PC-9 (cell line): ENCODE results near the gene C17orf113. TPM values are rescaled to one million over a fixed set of nuclear protein-coding genes. Genes with fewer than 3 reads are reported as not detected.
"Not testable (repeated sequence)": the region's sequence is repeated elsewhere in the genome, so short reads cannot be mapped to it uniquely, and the experiment has no call there.

Experiments used
- BruUV-seq: library from RNA; stranded (reverse); fragments of 400-500 nt; replicated peaks from 2 replicates; lab custom pipeline; 2021; lab: Mats Ljungman, UMichigan
- CTCF ChIA-PET: fragments of 300-600 bp; sonication (Branson Sonifier 250); formaldehyde crosslinking; loops from one replicate; lab custom pipeline; 2022; ENCODE audit warnings: antibody characterized with exemption; lab: Charles Lee
- POLR2A ChIA-PET: fragments of 300-600 bp; sonication (Branson Sonifier 250); formaldehyde crosslinking; loops from one replicate; lab custom pipeline; 2022; ENCODE audit warnings: antibody characterized with exemption; ENCODE audit not compliant: unreplicated experiment; lab: Charles Lee
- DNase-seq, 2 experiments: peaks; one replicate each; pipeline versions ENCODE4 v3.0.0 to v3.0.0-alpha.2; 2015 to 2022; ENCODE audit warnings: mixed read lengths in 1 of 2
- H2AFZ ChIP-seq: fragments of 200-600 bp; sonication (generic); 2 replicates; pipeline ENCODE4 v1.8.1; 2017; ENCODE audit warnings: antibody characterized with exemption
- H3F3A ChIP-seq: fragments of 200-600 bp; sonication (generic); 2 replicates; pipeline ENCODE4 v1.8.1; 2017; ENCODE audit warnings: antibody characterized with exemption, mild to moderate bottlenecking, low read depth; ENCODE audit not compliant: insufficient read depth
- H3K27ac ChIP-seq: fragments of 200-600 bp; sonication (generic); 2 replicates; pipeline ENCODE4 v1.6.1; 2016; ENCODE audit warnings: mixed run types
- H3K27me3 ChIP-seq: fragments of 200-600 bp; sonication (generic); 2 replicates; pipeline ENCODE4 v1.6.1; 2016; ENCODE audit warnings: low read depth, mixed run types; ENCODE audit not compliant: insufficient read depth
- H3K36me3 ChIP-seq: fragments of 200-600 bp; sonication (generic); 2 replicates; pipeline ENCODE4 v1.6.1; 2016; ENCODE audit warnings: low read depth, mixed run types
- H3K4me1 ChIP-seq: fragments of 200-600 bp; sonication (generic); replicated peaks from 2 replicates; pipeline ENCODE4 v1.6.1; 2016; ENCODE audit warnings: mixed run types; ENCODE audit not compliant: insufficient read depth
- H3K4me2 ChIP-seq: fragments of 200-600 bp; sonication (generic); 2 replicates; pipeline ENCODE4 v1.6.1; 2017; ENCODE audit warnings: mixed run types
- H3K4me3 ChIP-seq: fragments of 200-600 bp; sonication (generic); 2 replicates; pipeline ENCODE4 v1.6.1; 2016; ENCODE audit warnings: mixed run types
- H3K79me2 ChIP-seq: fragments of 200-600 bp; sonication (generic); 2 replicates; pipeline ENCODE4 v1.6.1; 2017; ENCODE audit warnings: low read depth, mixed run types
- H3K9me2 ChIP-seq: fragments of 200-600 bp; sonication (generic); 2 replicates; pipeline ENCODE4 v1.8.1; 2017; ENCODE audit warnings: mild to moderate bottlenecking; ENCODE audit not compliant: insufficient read depth
- H3K9me3 ChIP-seq: fragments of 200-600 bp; sonication (generic); 2 replicates; pipeline ENCODE4 v1.8.1; 2016; ENCODE audit warnings: low read depth; ENCODE audit not compliant: insufficient read depth
- H4K20me1 ChIP-seq: fragments of 200-600 bp; sonication (generic); 2 replicates; pipeline ENCODE4 v1.8.1; 2017; ENCODE audit not compliant: insufficient read depth
- CTCF ChIP-seq: fragments of 200-600 bp; sonication (generic); conservative IDR thresholded peaks from 2 replicates; pipeline ENCODE4 v1.6.1; 2017; ENCODE audit warnings: mixed run types, antibody characterized with exemption, mild to moderate bottlenecking, moderate library complexity
- EZH2 ChIP-seq: fragments of 200-600 bp; sonication (generic); IDR thresholded peaks from 2 replicates; pipeline ENCODE4 v1.8.0; 2017; ENCODE audit warnings: antibody characterized with exemption, low read depth
- intact Hi-C: fragments of 100-400 bp; cut with micrococcal nuclease; formaldehyde crosslinking; loops from one replicate; pipeline ENCODE4 v1.10.0; 2022; ENCODE audit not compliant: unreplicated experiment
- total RNA-seq: library from RNA; stranded (reverse); gene quantifications from 2 replicates; pipeline ENCODE4 v1.2.3, GENCODE V29; 2021

Gene C17orf113
- total RNA-seq, 1 experiment from 2014 or later = 3.4 TPM

GRCh38 chr17:42017866-42018200 lies 32.6 kb downstream of the C17orf113 start:
- H4K20me1 ChIP-seq = peaks cover 26% of the 10 kb centered on the region
- peak overlapping the region; percentile 90 for H3K4me3 ChIP-seq
- H3K27me3 ChIP-seq = no peaks in the 10 kb centered on the region
- ChIA-PET CTCF (interaction anchor here (0.6 to 1.6 kb wide), 4 partner anchors 31 to 243 kb away, joined by 3 to 11 read pairs (median 8); no protein-coding TSS in a partner anchor), POLR2A (interaction anchor here (0.7 to 1.9 kb wide), 5 partner anchors 17 to 370 kb away, joined by 3 to 35 read pairs (median 4); partner anchors contain the start of genes ACLY and STAT3)
- H3K9me2 ChIP-seq = no peaks in the 10 kb centered on the region
- no peak for DNase-seq
- H3K9me3 ChIP-seq = no peaks in the 10 kb centered on the region
- peaks cover 33% of the 10 kb centered on the region for H3F3A ChIP-seq
- TSS peak; percentile 2 for BruUV-seq
- intact Hi-C loops = no loop called here
- H3K36me3 ChIP-seq = no peaks in the 10 kb centered on the region
- peak overlapping the region; percentile 64 for H3K27ac ChIP-seq
- peaks cover 34% of the 10 kb centered on the region for H3K4me1 ChIP-seq
- H2AFZ ChIP-seq = peak overlapping the region; percentile 90
- peak overlapping the region; percentile 94 for H3K4me2 ChIP-seq
- peaks cover 63% of the 10 kb centered on the region for H3K79me2 ChIP-seq
- TF ChIP-seq EZH2 = no peak
- TF ChIP-seq CTCF = no peak

DNA sequence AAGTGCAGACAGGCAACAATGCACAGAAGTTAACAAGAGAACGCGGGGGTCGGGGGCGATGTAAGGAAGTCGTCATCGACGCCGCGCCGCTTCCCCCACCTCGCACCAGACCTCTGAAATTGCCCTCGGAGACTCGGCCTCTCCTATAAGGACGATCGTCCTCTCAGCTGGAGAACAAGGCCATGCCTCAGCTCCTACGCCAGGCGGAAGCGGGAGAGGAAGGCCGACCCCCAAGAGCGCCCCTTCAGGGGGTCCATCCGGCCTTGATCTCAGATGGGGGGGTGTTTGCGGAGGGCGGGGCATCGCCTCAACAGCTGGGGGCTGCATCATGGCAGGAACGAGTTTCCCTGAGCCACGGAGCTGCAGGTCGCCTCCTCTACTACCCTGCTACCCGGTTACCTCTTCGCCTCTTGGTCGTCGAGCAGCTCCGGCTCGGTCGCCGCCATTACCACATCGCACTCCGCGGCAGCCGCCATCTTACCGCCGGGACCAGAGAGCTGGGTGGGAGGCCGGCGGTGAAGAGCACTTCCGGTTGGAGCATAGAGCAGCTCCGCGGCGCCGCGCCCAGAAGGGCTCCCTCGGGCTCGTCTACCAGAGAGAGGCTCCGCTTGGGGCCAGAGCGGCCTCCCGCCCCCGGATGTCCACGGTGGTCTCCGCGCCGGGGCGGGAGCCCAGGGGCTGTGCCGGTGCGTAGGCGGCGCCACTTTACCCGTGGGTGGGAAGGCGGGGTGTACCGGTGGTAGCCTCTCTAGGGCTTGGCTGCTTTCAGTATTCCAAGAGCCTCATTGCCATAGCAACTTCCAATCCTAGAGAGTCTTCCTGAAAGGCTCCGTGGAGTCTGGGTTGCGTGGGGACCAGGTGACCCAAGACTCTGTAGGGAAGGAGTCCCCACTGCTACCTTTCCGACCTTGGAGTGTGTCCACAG lies 33.2 kb downstream of the C17orf113 start, which contains the start of gene DNAJC7:
TSS of gene DNAJC7 (minus strand) at position 499 of the 925 bp plus-strand sequence. CDS start at position 476, 23 bp downstream.
- TF ChIP-seq CTCF = no peak
- TF ChIP-seq EZH2 = no peak
- DNase-seq = peak; percentile 80 to 81
- Histone ChIP-seq H3F3A (peaks cover 32% of the 10 kb centered on the region), H3K4me3 (peak within 1 kb of the TSS; percentile 90), H3K9me3 (no peaks in the 10 kb centered on the region), H3K27me3 (no peaks in the 10 kb centered on the region), H3K4me1 (peaks cover 38% of the 10 kb centered on the region), H3K27ac (peak within 1 kb of the TSS; percentile 64), H3K36me3 (no peaks in the 10 kb centered on the region), H3K79me2 (peaks cover 69% of the 10 kb centered on the region), H3K4me2 (peak within 1 kb of the TSS; percentile 94), H4K20me1 (peaks cover 32% of the 10 kb centered on the region), H2AFZ (peak within 1 kb of the TSS; percentile 90), H3K9me2 (no peaks in the 10 kb centered on the region)
- ChIA-PET CTCF (interaction anchor here (0.5 to 1.6 kb wide), 7 partner anchors 20 to 561 kb away, joined by 3 to 11 read pairs (median 5); no protein-coding TSS in a partner anchor), POLR2A (interaction anchor here (0.9 to 1.9 kb wide), 2 partner anchors 51 to 98 kb away, joined by 4 to 35 read pairs; partner anchors contain the start of gene ACLY)
- intact Hi-C loops = no loop called here
- BruUV-seq = no TSS peak

- peak overlapping the region; percentile 94 for H3K4me2 ChIP-seq
- TSS peak; percentile 46 for BruUV-seq
- peak overlapping the region; percentile 64; the same call in 1 of the 2 replicates for H3K27ac ChIP-seq
- intact Hi-C loops = no loop called here
- TF ChIP-seq EZH2 (no peak), CTCF (no peak)
- peak overlapping the region; percentile 90; the same call in 1 of the 2 replicates for H2AFZ ChIP-seq
- no peaks in the 10 kb centered on the region for H3K27me3 ChIP-seq
- peaks cover 40% of the 10 kb centered on the region for H4K20me1 ChIP-seq
- ChIA-PET POLR2A (interaction anchor here (0.7 kb wide), 1 partner anchor 1531 kb away, joined by 4 read pairs; no protein-coding TSS in a partner anchor), CTCF (interaction anchor here (0.5 kb wide), 1 partner anchor 562 kb away, joined by 5 read pairs; no protein-coding TSS in a partner anchor)
- H3K36me3 ChIP-seq = 0 out of 2 replicates have a peak, but pooled peaks cover 6% of the 10 kb centered on the region
- peak overlapping the region; percentile 90 for H3K4me3 ChIP-seq
- peaks cover 44% of the 10 kb centered on the region for H3K4me1 ChIP-seq
- no peaks in the 10 kb centered on the region for H3K9me2 ChIP-seq
- no peaks in the 10 kb centered on the region for H3K9me3 ChIP-seq
- peaks cover 73% of the 10 kb centered on the region for H3K79me2 ChIP-seq
- DNase-seq = no peak
- peaks cover 34% of the 10 kb centered on the region for H3F3A ChIP-seq
These were observed 34.0 kb downstream of the C17orf113 start for GRCh38 chr17:42016411-42016831.

DNA sequence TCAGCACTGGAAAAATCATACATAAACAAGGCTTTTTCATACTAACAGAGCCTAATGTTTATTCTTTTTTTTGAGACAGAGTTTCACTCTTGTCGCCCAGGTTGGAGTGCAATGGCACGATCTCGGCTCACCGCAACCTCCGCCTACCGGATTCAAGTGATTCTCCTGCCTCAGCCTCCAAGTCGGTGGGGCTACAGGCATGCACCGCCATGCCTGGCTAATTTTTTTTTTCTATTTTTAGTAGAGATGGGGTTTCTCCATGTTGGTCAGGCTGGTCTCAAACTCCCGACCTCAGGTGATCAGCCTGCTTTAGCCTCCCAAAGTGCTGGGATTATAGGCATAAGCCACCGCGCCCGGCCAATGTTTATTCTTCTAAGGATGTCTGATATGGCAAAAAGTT lies 36.7 kb downstream of the C17orf113 start:
- Histone ChIP-seq H4K20me1 (peaks cover 67% of the 10 kb centered on the region), H3K36me3 (0 out of 2 replicates have a peak, but pooled peaks cover 12% of the 10 kb centered on the region), H3K4me1 (peaks cover 50% of the 10 kb centered on the region), H3K79me2 (peaks cover 85% of the 10 kb centered on the region), H3F3A (peaks cover 34% of the 10 kb centered on the region)
- DNase-seq, intact Hi-C loops, BruUV-seq, CTCF ChIA-PET, H3K4me2 ChIP-seq, H3K27ac ChIP-seq, H3K4me3 ChIP-seq, H3K27me3 ChIP-seq, POLR2A ChIA-PET, H3K9me3 ChIP-seq, H3K9me2 ChIP-seq, H2AFZ ChIP-seq: not testable (repeated sequence)
